Limb (tissue), 2 donors: Measurements from ENCODE around the gene SMIM33.
A peak's percentile ranks its signal among the peaks of the same experiment; 100 is the strongest.
"Not testable (repeated sequence)": the region's sequence is repeated elsewhere in the genome, so short reads cannot be mapped to it uniquely, and the experiment has no call there.

Experiments used
- DNase-seq, 2 donors: peaks; one replicate each; pipeline ENCODE4 v3.0.0-alpha.2; 2016; ENCODE audit errors: extremely low spot score in 2 of 2

Gene SMIM33

GRCh38 chr5:139457241-139457640 is 13.6 kb upstream of the SMIM33 start:
- DNase-seq, result no peak

- no peak for DNase-seq
Measured at GRCh38 chr5:139457653-139458306, 13.0 kb upstream of the SMIM33 start.

- no peak for DNase-seq
Measured at GRCh38 chr5:139458580-139459407, 12.0 kb upstream of the SMIM33 start.

GRCh38 chr5:139459451-139459934 is 11.3 kb upstream of the SMIM33 start:
- DNase-seq, result no peak

GRCh38 chr5:139460455-139460854 is 10.3 kb upstream of the SMIM33 start:
- no peak for DNase-seq

- no peak for DNase-seq
Measured at GRCh38 chr5:139461176-139461575, 9.6 kb upstream of the SMIM33 start.

- DNase-seq, result no peak
Measured at GRCh38 chr5:139461698-139462097, 9.1 kb upstream of the SMIM33 start.

- no peak for DNase-seq
Measured at GRCh38 chr5:139462586-139463276, 8.1 kb upstream of the SMIM33 start, which contains the start of gene ECSCR. Gene ECSCR, minus strand, starts transcription at chr5:139462743. Its CDS starts 73 bp downstream, at chr5:139462670.

- no peak for DNase-seq
Measured at GRCh38 chr5:139468421-139468931, 2.3 kb upstream of the SMIM33 start.

- no peak for DNase-seq
Measured at GRCh38 chr5:139472386-139473030, 1.7 kb downstream of the SMIM33 start.

- peak in 1 of 2 donors; percentile 47 for DNase-seq
Measured at GRCh38 chr5:139473105-139473504, 2.3 kb downstream of the SMIM33 start.

GRCh38 chr5:139473565-139473964 is 2.8 kb downstream of the SMIM33 start:
- no peak for DNase-seq

- no peak for DNase-seq
Measured at GRCh38 chr5:139474890-139475791, 4.3 kb downstream of the SMIM33 start.

- DNase-seq, result no peak
Measured at GRCh38 chr5:139475865-139476617, 5.2 kb downstream of the SMIM33 start.

GRCh38 chr5:139478657-139479423 is 8.0 kb downstream of the SMIM33 start:
- not testable (repeated sequence) for DNase-seq

GRCh38 chr5:139479729-139480128 is 8.9 kb downstream of the SMIM33 start:
- not testable (repeated sequence) for DNase-seq

GRCh38 chr5:139481122-139481533 is 10.3 kb downstream of the SMIM33 start:
- peak in 1 of 2 donors; percentile 66 for DNase-seq

- no peak for DNase-seq
Measured at GRCh38 chr5:139481580-139482049, 10.8 kb downstream of the SMIM33 start.
